ENCODE results near the gene ZNF516.

GRCh38 chr18:76451396-76452331, 43.4 kb downstream of the ZNF516 start:
- TF ChIP-seq POLR2AphosphoS5 (IDR thresholded peaks at IDR 0.05; ENCODE audit: low read depth) (no peak), CTCF (IDR thresholded peaks at IDR 0.05; ENCODE audit: insufficient read depth, low read length) (no peak), REST (IDR thresholded peaks at IDR 0.05; ENCODE audit: insufficient replicate concordance, low read depth) (no peak)
